NCI-H1092 (cell line): ENCODE measurements around the gene TIGD2.

Experiments used
- DNase-seq: peaks from one replicate; lab custom pipeline; 2025; lab: John Stamatoyannopoulos, UW

The TIGD2 gene

DNA sequence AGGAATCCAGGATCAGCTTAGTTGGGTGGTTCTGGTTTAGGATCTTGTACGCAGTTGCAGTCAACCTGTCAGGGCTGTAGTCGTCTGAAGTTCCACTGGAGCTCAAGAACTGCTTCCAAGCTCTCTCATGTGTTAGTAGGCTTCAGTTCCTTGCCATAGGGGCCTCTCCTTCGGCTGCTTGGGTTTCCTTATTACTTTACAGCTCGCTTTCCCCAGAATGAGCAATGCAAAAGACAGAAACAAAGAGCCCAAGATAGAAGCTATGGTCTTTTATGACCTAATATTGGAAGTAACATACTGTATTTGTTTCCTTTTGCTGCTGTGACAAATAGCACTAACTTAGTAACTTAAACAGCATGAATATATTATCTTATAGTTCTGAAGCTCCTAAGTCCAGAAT lies 51.7 kb downstream of the TIGD2 start:
- no peak for DNase-seq

DNA sequence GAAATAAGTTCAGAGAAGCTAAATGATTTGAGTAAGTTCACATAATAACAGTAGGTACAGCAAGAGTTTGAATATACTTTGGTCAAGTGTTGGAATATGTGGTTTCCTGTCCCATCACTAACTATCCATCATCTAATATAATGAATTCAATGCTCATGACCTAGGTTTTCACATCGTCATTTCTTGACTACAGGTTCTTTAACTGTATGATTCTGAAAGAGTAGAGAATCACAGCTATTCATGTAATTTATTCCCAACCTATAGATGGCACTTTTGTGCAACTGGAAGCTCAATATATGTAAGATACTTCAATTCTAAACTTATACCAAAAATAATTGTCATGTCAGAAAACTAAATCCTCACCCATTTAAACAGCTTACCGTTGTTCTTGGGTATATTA lies 53.1 kb downstream of the TIGD2 start:
- no peak for DNase-seq
